NB4 (cell line): ENCODE results near the gene MAPKAPK3.

Experiments used
- CTCF ChIP-seq: IDR thresholded peaks from one replicate; pipeline ENCODE4 v1.5.1; 2012; ENCODE audit warnings: low read depth, low read length
- POLR2A ChIP-seq: IDR thresholded peaks from 2 replicates; pipeline ENCODE4 v1.6.1; 2011; ENCODE audit warnings: mild to moderate bottlenecking; ENCODE audit not compliant: insufficient read length; ENCODE audit errors: extremely low read depth

- TF ChIP-seq POLR2A, result peak; percentile 17
- TF ChIP-seq CTCF, result no peak
Measured at GRCh38 chr3:50617096-50617791, at the start of gene MAPKAPK3.
